ENCODE results near the gene TTBK1. TPM values are rescaled to one million over a fixed set of nuclear protein-coding genes. Genes with fewer than 3 reads are reported as not detected.
A peak's percentile ranks its signal among the peaks of the same experiment; 100 is the strongest.

Gene TTBK1
- polyA plus RNA-seq, 1 of the 3 experiments (the other 2 are of a cell fraction), result 0.94 TPM

DNA sequence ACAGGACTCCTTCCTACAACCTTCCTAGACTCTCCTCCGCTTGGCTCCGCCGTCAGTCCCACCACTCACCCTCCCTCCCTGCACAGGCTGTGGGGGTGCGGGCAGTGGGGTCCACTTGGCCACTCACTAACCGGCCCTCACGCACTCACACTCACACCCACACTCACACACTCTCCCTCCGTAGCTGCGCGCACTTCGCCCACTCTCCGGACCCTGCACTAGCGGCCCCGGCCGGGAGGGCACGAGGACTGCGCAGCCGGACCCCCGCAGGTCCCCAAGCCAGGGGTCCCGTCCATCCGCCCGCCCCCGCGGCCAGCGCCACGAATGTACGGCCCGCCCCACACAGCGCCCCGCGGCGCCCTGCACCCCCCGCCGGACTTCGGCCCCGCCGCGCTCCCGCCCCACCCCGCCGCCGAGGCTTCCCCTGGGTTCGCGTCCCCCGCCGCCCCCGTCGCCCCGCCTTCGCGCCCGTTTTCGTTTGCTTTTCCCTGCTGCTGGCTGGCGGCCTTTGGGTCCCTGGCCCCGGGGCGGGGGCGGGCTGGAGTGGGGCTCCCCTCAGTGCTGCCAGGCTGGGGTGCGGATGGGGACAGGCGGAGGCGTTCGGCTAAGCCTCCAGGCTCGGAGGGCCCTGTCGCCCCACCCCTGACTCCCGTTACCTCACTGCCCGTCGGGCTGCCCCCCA lies 31.8 kb downstream of the TTBK1 start (continued):
- TF ChIP-seq, protein P1, sequence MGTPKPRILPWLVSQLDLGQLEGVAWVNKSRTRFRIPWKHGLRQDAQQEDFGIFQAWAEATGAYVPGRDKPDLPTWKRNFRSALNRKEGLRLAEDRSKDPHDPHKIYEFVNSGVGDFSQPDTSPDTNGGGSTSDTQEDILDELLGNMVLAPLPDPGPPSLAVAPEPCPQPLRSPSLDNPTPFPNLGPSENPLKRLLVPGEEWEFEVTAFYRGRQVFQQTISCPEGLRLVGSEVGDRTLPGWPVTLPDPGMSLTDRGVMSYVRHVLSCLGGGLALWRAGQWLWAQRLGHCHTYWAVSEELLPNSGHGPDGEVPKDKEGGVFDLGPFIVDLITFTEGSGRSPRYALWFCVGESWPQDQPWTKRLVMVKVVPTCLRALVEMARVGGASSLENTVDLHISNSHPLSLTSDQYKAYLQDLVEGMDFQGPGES (IDR thresholded peaks at IDR 0.05; ENCODE audit: low read depth, low read length), result no peak
- TF ChIP-seq TEAD4 (IDR thresholded peaks at IDR 0.05; ENCODE audit: borderline replicate concordance, insufficient read depth) (no peak), MEF2A (IDR thresholded peaks at IDR 0.05; ENCODE audit: borderline replicate concordance, low read depth) (no peak), FOXM1 (IDR thresholded peaks at IDR 0.05; ENCODE audit: low read depth) (no peak), YY1 (IDR thresholded peaks at IDR 0.05; ENCODE audit: low read depth) (no peak), CHD2 (IDR thresholded peaks at IDR 0.05; ENCODE audit: low read length, partially characterized antibody) (no peak), RCOR1 (IDR thresholded peaks at IDR 0.05; ENCODE audit: low read length) (no peak)
- TF ChIP-seq, protein P2, sequence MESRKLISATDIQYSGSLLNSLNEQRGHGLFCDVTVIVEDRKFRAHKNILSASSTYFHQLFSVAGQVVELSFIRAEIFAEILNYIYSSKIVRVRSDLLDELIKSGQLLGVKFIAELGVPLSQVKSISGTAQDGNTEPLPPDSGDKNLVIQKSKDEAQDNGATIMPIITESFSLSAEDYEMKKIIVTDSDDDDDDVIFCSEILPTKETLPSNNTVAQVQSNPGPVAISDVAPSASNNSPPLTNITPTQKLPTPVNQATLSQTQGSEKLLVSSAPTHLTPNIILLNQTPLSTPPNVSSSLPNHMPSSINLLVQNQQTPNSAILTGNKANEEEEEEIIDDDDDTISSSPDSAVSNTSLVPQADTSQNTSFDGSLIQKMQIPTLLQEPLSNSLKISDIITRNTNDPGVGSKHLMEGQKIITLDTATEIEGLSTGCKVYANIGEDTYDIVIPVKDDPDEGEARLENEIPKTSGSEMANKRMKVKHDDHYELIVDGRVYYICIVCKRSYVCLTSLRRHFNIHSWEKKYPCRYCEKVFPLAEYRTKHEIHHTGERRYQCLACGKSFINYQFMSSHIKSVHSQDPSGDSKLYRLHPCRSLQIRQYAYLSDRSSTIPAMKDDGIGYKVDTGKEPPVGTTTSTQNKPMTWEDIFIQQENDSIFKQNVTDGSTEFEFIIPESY (IDR thresholded peaks at IDR 0.05; ENCODE audit: borderline replicate concordance, low read depth), result no peak

DNA sequence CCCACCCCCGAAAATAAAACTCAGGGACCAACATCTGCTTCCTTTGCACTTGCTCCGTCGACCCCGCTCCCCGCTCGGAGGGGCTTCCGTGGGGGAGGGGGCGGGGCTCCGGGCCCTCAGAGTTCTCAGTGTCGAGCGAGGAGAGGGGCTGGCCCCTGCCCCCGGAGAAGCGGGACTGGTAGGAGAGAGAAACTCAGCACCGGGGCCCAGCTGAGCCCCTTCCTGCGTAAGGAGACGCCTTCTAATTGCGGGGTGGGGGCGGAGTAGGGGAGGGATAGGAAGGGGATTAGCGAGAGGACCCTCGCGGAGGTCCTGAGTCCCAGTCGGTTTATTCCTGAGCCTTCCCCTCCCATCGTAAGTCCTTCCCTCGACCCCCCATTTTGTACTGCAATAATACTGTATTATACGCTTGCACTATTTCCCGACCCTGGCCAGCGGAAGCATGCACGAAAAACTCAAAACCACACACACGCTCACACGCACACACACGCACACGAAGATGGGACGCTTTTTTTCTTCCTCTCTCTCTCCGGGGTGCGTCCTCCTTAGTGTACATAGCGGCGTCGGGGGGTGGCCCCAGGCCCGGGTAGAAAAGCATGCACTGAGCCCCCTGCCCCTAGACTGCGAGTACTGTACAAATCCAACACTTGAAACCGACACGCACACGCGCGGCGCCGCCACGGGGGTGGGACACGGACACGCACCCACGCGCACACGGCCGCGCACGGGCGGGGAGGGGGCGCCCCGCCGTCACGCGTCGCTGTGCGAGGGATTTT lies 32.7 kb downstream of the TTBK1 start:
- CTCF ChIA-PET, result interaction anchor here (1.1 to 3.3 kb wide), 4 partner anchors 13 to 231 kb away, joined by 3 to 10 read pairs (median 4); partner anchors contain the start of gene DNPH1

More for the DNA sequence above, 32.7 kb downstream of the TTBK1 start:
- no peaks in the 10 kb centered on the region for H3K79me2 ChIP-seq (ENCODE audit: insufficient read depth)
- peak; percentile 52 for DNase-seq
- H3K4me1 ChIP-seq (ENCODE audit: control insufficient read depth in 1 of 2, insufficient read depth in 2 of 2, low read depth in 1 of 2, low read length in 1 of 2), result peaks cover 0 to 3% of the 10 kb centered on the region in 2 experiments; a peak in 1 of 4 replicates
- H3K9ac ChIP-seq, result no peak overlapping the region
- H3K4me3 ChIP-seq (ENCODE audit: low read depth in 2 of 2, low read length in 1 of 2), result no peak overlapping the region
- WGBS (ENCODE audit: low lambda C conversion rate), result 93% methylated on average over 58 of the region's 64 CpGs
- no peaks in the 10 kb centered on the region for H3K27me3 ChIP-seq (ENCODE audit: insufficient read depth)
- POLR2A ChIA-PET, result no interaction called here
- H3F3A ChIP-seq (replicated peaks; ENCODE audit: insufficient read depth), result no peaks in the 10 kb centered on the region
- no peak overlapping the region for H2AFZ ChIP-seq (ENCODE audit: low read depth)
- H3K36me3 ChIP-seq (replicated peaks in 1 of 2; ENCODE audit: control insufficient read depth in 1 of 2, insufficient read depth in 2 of 2, low read length in 1 of 2), result no peaks in the 10 kb centered on the region
- H4K20me1 ChIP-seq (ENCODE audit: insufficient read depth), result no peaks in the 10 kb centered on the region
- no peak overlapping the region for H3K4me2 ChIP-seq
- H3K9me2 ChIP-seq, result no peaks in the 10 kb centered on the region
- no peaks in the 10 kb centered on the region for H3K9me3 ChIP-seq
- no peak overlapping the region for H3K27ac ChIP-seq (ENCODE audit: low read depth in 2 of 2, low read length in 1 of 2)
- no peak for TF ChIP-seq TCF12 (IDR thresholded peaks at IDR 0.05)
- no peak for TF ChIP-seq NFIC (IDR thresholded peaks at IDR 0.05; ENCODE audit: borderline replicate concordance)
- TF ChIP-seq, protein P3, sequence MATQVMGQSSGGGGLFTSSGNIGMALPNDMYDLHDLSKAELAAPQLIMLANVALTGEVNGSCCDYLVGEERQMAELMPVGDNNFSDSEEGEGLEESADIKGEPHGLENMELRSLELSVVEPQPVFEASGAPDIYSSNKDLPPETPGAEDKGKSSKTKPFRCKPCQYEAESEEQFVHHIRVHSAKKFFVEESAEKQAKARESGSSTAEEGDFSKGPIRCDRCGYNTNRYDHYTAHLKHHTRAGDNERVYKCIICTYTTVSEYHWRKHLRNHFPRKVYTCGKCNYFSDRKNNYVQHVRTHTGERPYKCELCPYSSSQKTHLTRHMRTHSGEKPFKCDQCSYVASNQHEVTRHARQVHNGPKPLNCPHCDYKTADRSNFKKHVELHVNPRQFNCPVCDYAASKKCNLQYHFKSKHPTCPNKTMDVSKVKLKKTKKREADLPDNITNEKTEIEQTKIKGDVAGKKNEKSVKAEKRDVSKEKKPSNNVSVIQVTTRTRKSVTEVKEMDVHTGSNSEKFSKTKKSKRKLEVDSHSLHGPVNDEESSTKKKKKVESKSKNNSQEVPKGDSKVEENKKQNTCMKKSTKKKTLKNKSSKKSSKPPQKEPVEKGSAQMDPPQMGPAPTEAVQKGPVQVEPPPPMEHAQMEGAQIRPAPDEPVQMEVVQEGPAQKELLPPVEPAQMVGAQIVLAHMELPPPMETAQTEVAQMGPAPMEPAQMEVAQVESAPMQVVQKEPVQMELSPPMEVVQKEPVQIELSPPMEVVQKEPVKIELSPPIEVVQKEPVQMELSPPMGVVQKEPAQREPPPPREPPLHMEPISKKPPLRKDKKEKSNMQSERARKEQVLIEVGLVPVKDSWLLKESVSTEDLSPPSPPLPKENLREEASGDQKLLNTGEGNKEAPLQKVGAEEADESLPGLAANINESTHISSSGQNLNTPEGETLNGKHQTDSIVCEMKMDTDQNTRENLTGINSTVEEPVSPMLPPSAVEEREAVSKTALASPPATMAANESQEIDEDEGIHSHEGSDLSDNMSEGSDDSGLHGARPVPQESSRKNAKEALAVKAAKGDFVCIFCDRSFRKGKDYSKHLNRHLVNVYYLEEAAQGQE (IDR thresholded peaks at IDR 0.05; ENCODE audit: low read depth, low read length), result no peak
- no peak for TF ChIP-seq SMC3 (IDR thresholded peaks at IDR 0.05; ENCODE audit: low read depth, low read length)
- TF ChIP-seq MEF2A (IDR thresholded peaks at IDR 0.05; ENCODE audit: borderline replicate concordance, low read depth), result no peak
- TF ChIP-seq SIN3A (IDR thresholded peaks at IDR 0.05; ENCODE audit: borderline replicate concordance, low read depth, low read length), result no peak
- TF ChIP-seq, protein P4, sequence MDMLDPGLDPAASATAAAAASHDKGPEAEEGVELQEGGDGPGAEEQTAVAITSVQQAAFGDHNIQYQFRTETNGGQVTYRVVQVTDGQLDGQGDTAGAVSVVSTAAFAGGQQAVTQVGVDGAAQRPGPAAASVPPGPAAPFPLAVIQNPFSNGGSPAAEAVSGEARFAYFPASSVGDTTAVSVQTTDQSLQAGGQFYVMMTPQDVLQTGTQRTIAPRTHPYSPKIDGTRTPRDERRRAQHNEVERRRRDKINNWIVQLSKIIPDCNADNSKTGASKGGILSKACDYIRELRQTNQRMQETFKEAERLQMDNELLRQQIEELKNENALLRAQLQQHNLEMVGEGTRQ (IDR thresholded peaks at IDR 0.05; ENCODE audit: borderline replicate concordance, low read depth, low read length), result no peak
- TF ChIP-seq, protein P1 (IDR thresholded peaks at IDR 0.05; ENCODE audit: low read depth, low read length), result no peak
- no peak for TF ChIP-seq EP300 (IDR thresholded peaks at IDR 0.05; ENCODE audit: borderline replicate concordance in 1 of 2, low read depth in 1 of 2, low read length in 1 of 2)
- no peak for TF ChIP-seq MXI1 (IDR thresholded peaks at IDR 0.05; ENCODE audit: low read depth, low read length)
- no peak for TF ChIP-seq FOXM1 (IDR thresholded peaks at IDR 0.05; ENCODE audit: low read depth)
- TF ChIP-seq EZH2phosphoT487 (IDR thresholded peaks at IDR 0.05; ENCODE audit: borderline replicate concordance, low read depth), result no peak
